ENCODE measurements around the gene ECE1.
"Not testable (repeated sequence)": the region's sequence is repeated elsewhere in the genome, so short reads cannot be mapped to it uniquely, and the experiment has no call there.

ECE1 gene

DNA sequence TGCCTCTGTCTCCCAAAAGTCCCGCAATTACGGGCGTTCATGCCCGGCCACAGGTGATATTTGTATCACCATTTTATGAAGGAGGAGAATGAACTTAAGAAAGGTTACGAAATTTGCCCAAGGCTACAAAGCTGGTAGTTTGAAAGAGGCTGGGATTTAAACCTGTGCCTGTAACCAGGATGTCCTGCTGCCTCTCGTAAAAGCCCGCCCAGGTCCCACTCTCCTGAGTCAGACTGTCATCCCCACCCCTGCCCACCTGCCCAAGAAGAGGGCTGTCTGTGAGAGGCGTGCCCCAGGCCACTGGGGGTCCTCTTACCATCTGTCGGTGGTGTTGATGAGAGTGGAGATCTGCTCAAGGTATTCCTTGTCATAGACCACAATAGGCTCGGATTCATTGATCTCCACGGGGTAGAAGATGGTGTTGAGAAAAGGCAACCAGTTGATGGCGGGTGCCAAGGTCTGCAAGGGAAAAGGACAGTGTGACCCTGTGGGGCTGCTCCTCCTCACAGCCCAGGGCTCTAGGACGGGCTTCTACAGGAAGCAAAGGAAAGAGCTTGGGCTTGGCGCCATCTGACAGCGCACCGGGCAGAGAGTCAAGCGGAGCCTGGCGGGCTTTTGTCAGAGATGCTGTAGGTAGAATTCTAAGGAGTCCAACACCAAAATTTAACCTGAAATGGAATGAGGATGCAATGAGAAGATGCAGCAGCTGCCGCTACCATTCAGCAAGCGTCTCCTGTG lies 43.2 kb downstream of the ECE1 start:
- no peak for DNase-seq

GRCh38 chr1:21245688-21246229 lies 44.5 kb downstream of the ECE1 start:
- DNase-seq = no peak

- DNase-seq = no peak
These were observed 45.1 kb downstream of the ECE1 start for GRCh38 chr1:21244986-21245687.

DNA sequence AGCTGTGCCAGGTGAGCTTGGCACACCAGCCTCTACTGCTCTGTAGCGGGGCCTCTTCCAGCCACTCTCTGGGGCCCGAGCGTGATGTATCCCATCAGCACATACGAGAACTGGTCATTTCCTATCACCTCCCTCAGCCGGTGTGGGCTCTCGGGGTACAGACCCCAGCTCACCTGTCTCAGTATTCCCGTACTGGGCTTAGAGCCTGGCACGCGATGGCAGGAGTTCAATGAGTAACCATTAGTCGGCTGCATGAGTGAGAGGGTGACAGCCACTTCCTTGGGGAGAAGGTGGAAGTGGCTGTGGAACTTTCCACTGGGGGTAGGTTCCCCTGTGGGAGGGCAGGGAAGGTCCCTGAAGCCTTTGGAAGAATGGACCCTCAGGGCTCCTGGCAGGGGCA lies 46.1 kb downstream of the ECE1 start:
- no peak for DNase-seq

GRCh38 chr1:21242846-21243245 lies 47.4 kb downstream of the ECE1 start:
- DNase-seq = no peak

DNA sequence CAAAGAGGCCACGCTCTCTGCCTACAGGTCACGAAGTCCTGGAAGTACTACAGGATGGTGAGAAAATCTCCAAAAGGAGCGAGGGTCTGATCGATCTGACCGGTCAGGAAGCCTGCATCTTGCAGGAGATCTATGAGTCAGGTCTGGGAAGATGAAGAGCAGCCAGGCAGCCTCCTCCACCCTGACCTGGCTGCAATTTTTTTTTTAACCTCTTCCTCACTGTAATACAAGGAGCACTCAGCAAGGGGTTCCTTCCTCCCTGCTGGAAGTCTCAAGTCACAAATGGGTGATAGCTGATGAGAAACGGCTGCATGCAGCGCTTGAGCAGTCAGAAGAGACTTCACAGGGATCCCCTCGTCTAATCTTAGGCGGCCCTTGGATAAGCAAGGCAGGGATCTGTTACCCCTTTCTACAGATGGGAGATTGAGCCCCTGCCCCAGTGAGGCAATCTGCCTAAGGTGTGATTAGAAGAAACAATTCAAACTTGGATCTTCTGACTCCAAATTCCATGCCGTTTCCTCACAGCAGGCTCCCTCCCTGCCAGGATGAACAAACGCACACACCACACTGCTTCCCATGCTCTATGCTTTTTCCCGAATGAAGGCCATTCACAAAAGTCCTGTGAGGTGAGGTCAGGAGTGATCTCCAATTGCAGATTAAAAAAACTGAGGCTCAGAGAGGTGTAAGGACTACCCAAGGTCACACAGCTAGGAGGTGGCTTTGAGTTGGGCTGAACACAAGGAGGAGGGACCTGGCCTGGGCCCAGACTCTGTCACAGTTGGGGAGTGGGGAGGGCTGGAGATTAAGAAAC lies 48.3 kb downstream of the ECE1 start:
- no peak for DNase-seq

- DNase-seq = no peak
These were observed 49.6 kb downstream of the ECE1 start for GRCh38 chr1:21240706-21241105.

DNA sequence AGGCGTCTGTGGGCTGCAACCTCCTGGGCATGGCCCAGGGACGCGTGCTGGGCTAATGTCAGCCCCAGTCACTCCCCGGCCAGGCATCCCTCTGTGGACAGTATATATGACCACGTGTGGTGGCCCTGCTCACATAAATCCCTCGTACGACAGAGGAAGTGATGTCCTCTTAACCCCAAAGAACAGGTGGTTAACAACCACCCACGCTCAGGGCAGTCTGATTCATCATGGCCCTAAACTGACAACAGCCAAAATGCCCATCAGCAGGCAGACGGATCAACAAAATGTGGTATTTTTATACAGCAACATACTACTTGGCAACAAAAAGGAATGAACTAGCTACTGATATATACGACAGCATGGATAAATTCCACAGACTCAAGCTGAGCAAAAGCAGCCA lies 51.0 kb downstream of the ECE1 start:
- DNase-seq = no peak

DNA sequence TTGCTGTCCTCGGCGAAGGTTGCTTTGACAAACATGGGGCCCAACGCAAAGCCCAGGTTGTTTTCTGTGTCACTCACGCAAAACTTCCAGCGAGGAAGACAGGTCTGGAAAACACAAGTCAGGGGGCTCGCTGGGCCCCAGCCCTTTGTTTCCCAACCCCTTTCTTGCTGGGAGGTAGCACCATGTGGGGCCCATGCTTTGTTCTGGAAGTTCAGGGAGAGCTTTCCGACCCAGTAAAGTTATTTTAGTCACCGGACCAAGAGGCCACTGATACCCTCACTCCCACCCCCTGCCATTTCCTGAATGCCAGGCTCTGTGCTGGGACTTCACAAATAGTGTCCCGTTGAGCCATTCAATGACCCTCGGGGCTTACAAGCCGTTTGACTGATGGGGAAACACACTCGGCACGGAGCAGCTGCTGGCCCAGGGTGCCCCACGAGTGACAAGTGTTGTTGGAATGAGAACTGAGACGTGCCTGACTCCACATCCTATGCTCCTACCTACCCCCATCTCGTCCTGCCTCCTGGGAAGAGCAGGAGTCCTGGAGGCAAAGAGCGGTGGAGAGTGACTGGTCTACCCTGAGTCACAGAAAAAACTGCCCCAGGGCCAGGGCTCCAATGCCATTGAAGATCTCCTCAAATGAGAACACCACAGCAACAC lies 52.0 kb downstream of the ECE1 start:
- DNase-seq = no peak

- DNase-seq = no peak
These were observed 52.7 kb downstream of the ECE1 start for GRCh38 chr1:21237446-21238088.

- DNase-seq = no peak
These were observed 54.1 kb downstream of the ECE1 start for GRCh38 chr1:21236178-21236577.

- no peak for DNase-seq
These were observed 55.5 kb downstream of the ECE1 start for GRCh38 chr1:21234779-21235178.

GRCh38 chr1:21233490-21233889 lies 56.8 kb downstream of the ECE1 start:
- DNase-seq = no peak

- DNase-seq = peak; percentile 79
These were observed 58.2 kb downstream of the ECE1 start for GRCh38 chr1:21232044-21232443.

DNA sequence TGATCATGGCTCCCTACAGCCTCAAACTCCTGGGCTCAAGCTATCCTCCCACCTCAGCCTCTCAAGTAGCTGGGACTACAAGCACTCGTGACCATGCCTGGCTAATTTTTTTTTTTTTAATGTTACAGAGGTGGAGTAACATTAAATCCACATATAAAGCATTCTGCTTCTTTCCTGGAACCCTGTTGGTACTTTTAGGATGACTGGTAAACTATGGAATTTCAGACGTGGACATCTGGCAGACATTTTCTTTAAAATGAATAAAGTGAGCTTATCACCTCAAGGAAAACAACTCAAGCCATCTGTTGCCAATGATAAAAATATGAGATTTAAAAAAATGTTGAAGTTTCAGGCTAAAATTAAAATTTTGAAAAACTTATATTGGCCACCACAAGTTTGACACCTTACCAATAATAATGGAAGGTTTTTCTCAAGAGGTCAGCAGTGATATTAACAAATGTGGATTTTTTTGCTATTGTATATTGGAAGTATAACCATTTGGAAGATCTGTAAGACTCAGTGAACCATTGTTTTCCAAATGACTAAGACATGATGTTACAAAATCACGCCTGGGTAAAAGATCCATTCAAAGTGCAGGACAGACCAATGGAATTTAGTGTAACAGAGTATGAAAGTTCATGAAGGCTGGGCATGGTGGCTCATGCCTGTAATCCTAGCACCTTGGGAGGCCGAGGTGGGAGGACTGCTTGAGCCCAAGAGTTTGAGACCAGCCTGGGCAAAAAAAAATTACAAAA lies 60.8 kb downstream of the ECE1 start:
- no peak for DNase-seq

- DNase-seq = not testable (repeated sequence)
These were observed 62.0 kb downstream of the ECE1 start for GRCh38 chr1:21228224-21228623.

- no peak for DNase-seq
These were observed 65.2 kb downstream of the ECE1 start for GRCh38 chr1:21225065-21225464.

DNA sequence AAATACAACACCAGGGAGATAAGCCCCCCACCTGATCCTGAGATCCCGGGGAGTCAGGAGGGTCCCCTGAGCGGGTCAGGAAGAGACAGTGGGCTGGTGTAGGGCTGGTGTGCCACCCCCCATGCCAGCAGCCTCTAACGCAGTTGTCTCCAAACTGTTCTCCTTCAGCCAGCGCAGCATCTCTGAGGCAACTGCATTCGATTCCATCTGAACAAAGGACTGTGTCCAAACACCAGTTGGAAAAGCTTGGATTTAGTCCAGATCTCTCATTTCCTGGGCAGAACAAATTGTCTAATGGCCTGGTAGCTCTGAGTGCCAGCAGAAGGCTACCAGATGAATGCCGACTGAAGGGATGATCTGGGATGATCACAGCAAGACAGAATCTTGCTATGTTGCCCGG lies 69.4 kb downstream of the ECE1 start:
- DNase-seq = no peak

DNA sequence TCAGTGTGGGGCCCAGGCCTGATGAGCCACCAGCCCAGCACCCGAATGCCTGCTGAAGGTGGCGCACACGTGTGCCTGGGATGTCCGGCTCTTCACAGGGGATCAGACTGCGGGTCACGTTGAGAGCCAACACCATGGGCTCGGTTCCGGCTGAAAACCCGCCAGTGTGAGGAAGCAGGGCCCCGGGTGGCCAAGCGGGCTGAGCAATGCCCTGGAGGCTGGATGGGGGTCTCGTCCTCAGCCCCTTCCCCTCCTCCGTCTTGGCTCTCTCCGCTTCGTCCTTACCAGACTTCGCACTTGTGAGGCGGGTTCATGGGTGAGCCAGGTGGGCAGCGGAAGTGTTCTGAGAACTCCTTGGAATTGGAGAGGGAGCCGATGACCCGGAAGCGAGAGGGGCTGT lies 70.6 kb downstream of the ECE1 start:
- DNase-seq = no peak

DNA sequence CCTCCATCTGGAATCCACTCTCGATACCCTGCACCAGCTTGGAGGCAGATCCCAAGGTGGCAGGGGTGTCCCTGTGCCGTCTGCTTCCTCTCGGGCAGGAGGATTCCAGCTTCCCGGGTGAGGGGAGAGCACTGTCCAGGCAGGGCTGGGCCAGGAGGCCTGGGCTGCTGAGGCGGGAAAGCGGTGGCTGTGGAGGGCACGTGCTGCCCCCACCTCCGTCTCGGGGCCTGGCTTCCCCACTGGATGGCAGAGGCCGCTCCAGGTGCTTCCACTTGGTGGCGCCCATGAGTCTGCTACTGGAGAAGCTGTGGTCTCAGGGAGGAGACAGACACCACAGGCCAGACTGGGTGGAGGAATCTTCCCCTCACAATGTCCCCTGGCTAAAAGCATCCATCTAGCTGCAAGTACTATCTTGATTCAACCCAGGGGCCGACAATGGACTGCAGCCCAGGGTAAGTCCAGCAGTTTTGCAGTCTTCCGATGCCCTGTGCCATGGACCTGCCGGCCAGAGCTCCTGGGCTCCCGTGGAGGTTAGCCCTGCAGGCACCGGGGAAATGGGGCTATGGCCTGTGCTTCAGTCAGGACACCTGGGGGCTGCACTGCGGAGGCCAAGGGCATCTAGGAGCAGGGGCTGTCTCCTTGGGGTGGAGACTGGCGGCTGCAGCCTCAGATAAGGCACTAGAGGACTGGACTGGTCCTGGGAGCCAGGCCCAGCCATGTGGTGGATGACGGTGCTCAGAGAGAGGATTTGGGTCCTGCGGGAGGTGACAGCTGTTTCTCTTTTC lies 72.3 kb downstream of the ECE1 start:
- DNase-seq = peak; percentile 3

All from NCI-H510A treated with DMSO at 0.1 percent for 48 hours (cell line).